KMS-11 (cell line): ENCODE data around the gene POLR3GL.
"Not testable (repeated sequence)": the region's sequence is repeated elsewhere in the genome, so short reads cannot be mapped to it uniquely, and the experiment has no call there.

Experiments used
- H2AFZ ChIP-seq: fragments of 200-600 bp; sonication (generic); 2 replicates; pipeline ENCODE4 v1.6.1; 2016; ENCODE audit warnings: antibody characterized with exemption, mixed run types, low read depth
- H3K27ac ChIP-seq: fragments of 200-600 bp; sonication (generic); 2 replicates; pipeline ENCODE4 v1.6.1; 2016; ENCODE audit warnings: mild to moderate bottlenecking, mixed run types
- H3K27me3 ChIP-seq: fragments of 200-600 bp; sonication (generic); 2 replicates; pipeline ENCODE4 v1.6.1; 2017; ENCODE audit warnings: mild to moderate bottlenecking, low read depth, mixed run types, moderate library complexity; ENCODE audit not compliant: insufficient read depth
- H3K36me3 ChIP-seq: fragments of 200-600 bp; sonication (generic); 2 replicates; pipeline ENCODE4 v1.6.1; 2017; ENCODE audit warnings: mild to moderate bottlenecking, mixed run types; ENCODE audit not compliant: insufficient read depth
- H3K4me1 ChIP-seq: fragments of 200-600 bp; sonication (generic); 2 replicates; pipeline ENCODE4 v1.6.1; 2016; ENCODE audit warnings: mild to moderate bottlenecking, low read depth, mixed run types; ENCODE audit not compliant: poor library complexity, severe bottlenecking
- H3K4me2 ChIP-seq: fragments of 200-600 bp; sonication (generic); 2 replicates; pipeline ENCODE4 v1.7.0; 2016; ENCODE audit warnings: mild to moderate bottlenecking, mixed run types
- H3K4me3 ChIP-seq: fragments of 200-600 bp; sonication (generic); IDR thresholded peaks from 2 replicates; pipeline ENCODE4 v1.6.1; 2017; ENCODE audit warnings: low read depth, low read length, mixed read lengths; ENCODE audit not compliant: insufficient read depth
- H3K79me2 ChIP-seq: fragments of 200-600 bp; sonication (generic); 2 replicates; pipeline ENCODE4 v1.6.1; 2016; ENCODE audit warnings: low read depth, mixed run types; ENCODE audit not compliant: insufficient read depth
- H3K9ac ChIP-seq: fragments of 200-600 bp; sonication (generic); 2 replicates; pipeline ENCODE4 v1.6.1; 2016; ENCODE audit warnings: mild to moderate bottlenecking, mixed run types
- H4K20me1 ChIP-seq: fragments of 200-600 bp; sonication (generic); 2 replicates; pipeline ENCODE4 v1.6.1; 2016; ENCODE audit warnings: mild to moderate bottlenecking, mixed run types; ENCODE audit not compliant: insufficient read depth
- TF ChIP-seq, protein P1 (sequence below): fragments of 200-600 bp; sonication (generic); conservative IDR thresholded peaks from 2 replicates; pipeline ENCODE4 v1.6.1; 2017; ENCODE audit warnings: low read depth, mild to moderate bottlenecking, antibody characterized with exemption, low read length, moderate library complexity, mixed read lengths

The POLR3GL gene

DNA sequence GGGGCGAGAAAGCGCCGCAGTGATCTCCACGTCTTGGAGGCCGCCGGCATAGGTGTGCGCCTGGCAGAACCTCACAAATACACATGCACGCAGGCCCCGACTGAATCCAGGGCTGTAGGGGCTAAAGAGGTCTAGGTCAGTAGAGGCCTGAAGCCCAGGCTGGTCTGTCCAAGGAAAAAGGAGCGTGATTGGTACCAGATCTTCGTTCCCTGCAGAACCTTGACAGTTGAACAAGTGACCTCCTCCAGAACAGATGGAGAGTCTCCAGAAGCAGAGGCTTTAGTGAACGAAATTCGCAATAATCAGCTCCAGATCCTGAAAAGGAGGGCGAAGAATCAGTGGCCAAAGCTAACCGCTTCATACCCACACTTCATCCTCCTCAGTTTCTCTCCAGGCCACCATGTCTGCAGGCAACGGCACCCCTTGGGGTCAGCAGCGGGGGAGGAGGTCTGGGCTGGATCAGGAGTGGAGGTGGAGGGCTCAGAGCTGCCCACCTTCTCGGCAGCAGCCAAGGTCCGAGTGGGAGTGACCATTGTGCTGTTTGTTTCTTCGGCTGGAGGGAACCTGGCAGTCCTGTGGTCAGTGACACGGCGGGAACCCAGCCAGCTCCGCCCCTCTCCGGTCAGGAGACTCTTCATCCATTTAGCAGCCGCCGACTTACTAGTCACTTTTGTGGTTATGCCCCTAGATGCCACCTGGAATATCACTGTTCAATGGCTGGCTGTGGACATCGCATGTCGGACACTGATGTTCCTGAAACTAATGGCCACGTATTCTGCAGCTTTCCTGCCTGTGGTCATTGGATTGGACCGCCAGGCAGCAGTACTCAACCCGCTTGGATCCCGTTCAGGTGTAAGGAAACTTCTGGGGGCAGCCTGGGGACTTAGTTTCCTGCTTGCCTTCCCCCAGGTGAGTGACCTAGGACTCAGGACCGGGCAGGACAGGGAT lies 45.2 kb upstream of the POLR3GL start:
- H3K4me1 ChIP-seq = peaks cover 24% of the 10 kb centered on the region
- TF ChIP-seq, protein P1, sequence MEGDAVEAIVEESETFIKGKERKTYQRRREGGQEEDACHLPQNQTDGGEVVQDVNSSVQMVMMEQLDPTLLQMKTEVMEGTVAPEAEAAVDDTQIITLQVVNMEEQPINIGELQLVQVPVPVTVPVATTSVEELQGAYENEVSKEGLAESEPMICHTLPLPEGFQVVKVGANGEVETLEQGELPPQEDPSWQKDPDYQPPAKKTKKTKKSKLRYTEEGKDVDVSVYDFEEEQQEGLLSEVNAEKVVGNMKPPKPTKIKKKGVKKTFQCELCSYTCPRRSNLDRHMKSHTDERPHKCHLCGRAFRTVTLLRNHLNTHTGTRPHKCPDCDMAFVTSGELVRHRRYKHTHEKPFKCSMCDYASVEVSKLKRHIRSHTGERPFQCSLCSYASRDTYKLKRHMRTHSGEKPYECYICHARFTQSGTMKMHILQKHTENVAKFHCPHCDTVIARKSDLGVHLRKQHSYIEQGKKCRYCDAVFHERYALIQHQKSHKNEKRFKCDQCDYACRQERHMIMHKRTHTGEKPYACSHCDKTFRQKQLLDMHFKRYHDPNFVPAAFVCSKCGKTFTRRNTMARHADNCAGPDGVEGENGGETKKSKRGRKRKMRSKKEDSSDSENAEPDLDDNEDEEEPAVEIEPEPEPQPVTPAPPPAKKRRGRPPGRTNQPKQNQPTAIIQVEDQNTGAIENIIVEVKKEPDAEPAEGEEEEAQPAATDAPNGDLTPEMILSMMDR = no peak; the same call in 1 of the 2 replicates
- H3K4me3 ChIP-seq = peak overlapping the region; percentile 98
- peak overlapping the region; percentile 46 for H3K9ac ChIP-seq
- H3K27me3 ChIP-seq = no peaks in the 10 kb centered on the region
- no peaks in the 10 kb centered on the region for H3K36me3 ChIP-seq
- H3K4me2 ChIP-seq = peak overlapping the region; percentile 86
- peak overlapping the region; percentile 38 for H3K27ac ChIP-seq
- no peaks in the 10 kb centered on the region for H3K79me2 ChIP-seq
- no peaks in the 10 kb centered on the region for H4K20me1 ChIP-seq
- H2AFZ ChIP-seq = peak overlapping the region; percentile 77

DNA sequence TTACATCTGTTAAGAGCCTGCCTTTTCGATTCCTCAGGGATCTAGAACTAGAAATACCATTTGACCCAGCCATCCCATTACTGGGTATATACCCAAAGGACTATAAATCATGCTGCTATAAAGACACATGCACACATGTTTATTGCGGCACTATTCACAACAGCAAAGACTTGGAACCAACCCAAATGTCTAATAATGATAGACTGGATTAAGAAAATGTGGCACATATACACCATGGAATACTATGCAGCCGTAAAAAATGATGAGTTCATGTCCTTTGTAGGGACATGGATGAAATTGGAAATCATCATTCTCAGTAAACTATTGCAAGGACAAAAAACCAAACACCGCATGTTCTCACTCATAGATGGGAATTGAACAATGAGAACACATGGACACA lies 44.2 kb upstream of the POLR3GL start:
- H3K79me2 ChIP-seq, H4K20me1 ChIP-seq, H3K27me3 ChIP-seq, H3K36me3 ChIP-seq, H3K4me3 ChIP-seq, H3K27ac ChIP-seq, H3K4me2 ChIP-seq, H3K9ac ChIP-seq, H2AFZ ChIP-seq: not testable (repeated sequence)
- H3K4me1 ChIP-seq = peaks cover 24% of the 10 kb centered on the region

DNA sequence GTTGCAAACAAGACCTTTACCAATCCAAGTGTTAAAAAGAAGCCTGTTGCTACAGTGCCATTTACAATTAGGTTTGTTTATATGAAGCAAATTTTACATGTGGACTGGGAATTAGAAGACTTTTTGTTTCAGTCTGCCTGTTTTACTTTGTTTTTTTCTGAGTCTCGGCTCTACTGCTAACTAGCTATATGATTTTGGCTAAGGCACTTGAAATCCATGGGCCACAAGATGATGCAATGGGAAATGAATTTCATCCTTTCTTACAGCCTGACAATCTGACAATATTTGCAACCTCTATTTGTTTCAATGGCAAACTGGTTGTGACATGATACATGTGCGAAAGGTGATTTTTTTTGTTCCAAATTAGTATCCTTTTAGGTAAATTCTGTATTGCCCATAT lies 42.2 kb upstream of the POLR3GL start:
- Histone ChIP-seq H3K27me3 (no peaks in the 10 kb centered on the region), H3K4me2 (no peak overlapping the region), H3K79me2 (peaks cover 16% of the 10 kb centered on the region), H4K20me1 (no peaks in the 10 kb centered on the region), H3K4me1 (peaks cover 28% of the 10 kb centered on the region), H3K9ac (no peak overlapping the region), H2AFZ (no peak overlapping the region), H3K4me3 (no peak overlapping the region), H3K36me3 (peaks cover 7% of the 10 kb centered on the region; the same call in 1 of the 2 replicates), H3K27ac (no peak overlapping the region)
- TF ChIP-seq, protein P1 = no peak

DNA sequence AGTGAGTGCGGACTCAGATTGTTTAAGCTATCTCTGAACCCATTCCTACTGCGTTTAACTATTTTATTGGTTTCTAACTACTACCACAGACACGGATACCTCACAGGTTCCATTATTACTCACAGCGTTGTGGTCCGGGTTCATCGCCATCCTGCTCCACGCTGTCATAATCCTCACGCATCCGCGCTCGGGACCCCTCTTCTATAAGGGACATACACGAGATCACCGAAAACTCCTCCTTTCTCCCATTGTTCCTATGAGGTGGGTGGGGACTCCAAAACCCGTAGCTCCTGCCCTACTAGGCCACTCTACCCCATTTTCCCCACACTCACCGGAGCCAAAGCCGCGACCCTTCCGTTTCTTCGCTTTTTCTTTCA lies 37.8 kb upstream of the POLR3GL start:
- Histone ChIP-seq H4K20me1 (no peaks in the 10 kb centered on the region), H3K79me2 (peaks cover 28% of the 10 kb centered on the region), H3K9ac (peak overlapping the region; percentile 80), H3K4me1 (peaks cover 18% of the 10 kb centered on the region), H3K4me3 (peak overlapping the region; percentile 100), H2AFZ (peak overlapping the region; percentile 73), H3K4me2 (peak overlapping the region; percentile 89), H3K27me3 (no peaks in the 10 kb centered on the region), H3K36me3 (peaks cover 7% of the 10 kb centered on the region; the same call in 1 of the 2 replicates), H3K27ac (peak overlapping the region; percentile 75)
- TF ChIP-seq, protein P1 = no peak
